ENCODE results near the gene RAB40B. TPM values are rescaled to one million over a fixed set of nuclear protein-coding genes. Genes with fewer than 3 reads are reported as not detected.

RAB40B gene
- total RNA-seq, 2 experiments from 2014 or later, result 1.6 to 2.0 TPM

GRCh38 chr17:82629748-82630147 is 68.8 kb downstream of the RAB40B start:
- peaks cover 7% of the 10 kb centered on the region for H3K4me1 Mint-ChIP-seq (ENCODE audit: low read depth)
- H3K4me1 ChIP-seq (ENCODE audit: insufficient read depth, low read length), result no peaks in the 10 kb centered on the region
- no peaks in the 10 kb centered on the region for H3K9me3 ChIP-seq (ENCODE audit: control insufficient read depth in 1 of 2, insufficient read depth in 1 of 2, low read length in 2 of 2)
- POLR2A ChIA-PET, result no interaction called here
- H3K27me3 Mint-ChIP-seq, result no peaks in the 10 kb centered on the region
- DNase-seq (no peak), ATAC-seq (ENCODE audit: poor library complexity) (no peak)
- H3K36me3 Mint-ChIP-seq (ENCODE audit: low read depth), result peaks cover 69% of the 10 kb centered on the region
- H3K27ac ChIP-seq (ENCODE audit: low read depth in 1 of 2, low read length in 2 of 2), result no peak overlapping the region
- intact Hi-C loops (cut with DNase I, micrococcal nuclease), result no loop called here
- no peaks in the 10 kb centered on the region for H3K9me3 Mint-ChIP-seq
- H3K4me3 Mint-ChIP-seq, result no peak overlapping the region
- H3K27ac Mint-ChIP-seq, result no peak overlapping the region
- H3K36me3 ChIP-seq (ENCODE audit: insufficient read depth, low read length), result peaks cover 61% of the 10 kb centered on the region
- CTCF ChIA-PET, result no interaction called here
- no peak for TF ChIP-seq CTCF (IDR thresholded peaks at IDR 0.05)
- no peaks in the 10 kb centered on the region for H3K27me3 ChIP-seq (ENCODE audit: control insufficient read depth in 1 of 2, insufficient read depth in 2 of 2, low read length in 2 of 2)
- H3K4me3 ChIP-seq (ENCODE audit: low read length), result no peak overlapping the region

- no peak overlapping the region for H3K4me3 Mint-ChIP-seq
- CTCF ChIA-PET, result no interaction called here
- no peak overlapping the region for H3K4me3 ChIP-seq (ENCODE audit: low read length)
- no peaks in the 10 kb centered on the region for H3K9me3 ChIP-seq (ENCODE audit: control insufficient read depth in 1 of 2, insufficient read depth in 1 of 2, low read length in 2 of 2)
- no peak overlapping the region for H3K27ac Mint-ChIP-seq
- no peak for TF ChIP-seq CTCF (IDR thresholded peaks at IDR 0.05)
- no peaks in the 10 kb centered on the region for H3K9me3 Mint-ChIP-seq
- DNase-seq (no peak), ATAC-seq (ENCODE audit: poor library complexity) (no peak)
- POLR2A ChIA-PET, result no interaction called here
- no peaks in the 10 kb centered on the region for H3K4me1 ChIP-seq (ENCODE audit: insufficient read depth, low read length)
- peaks cover 59% of the 10 kb centered on the region for H3K36me3 ChIP-seq (ENCODE audit: insufficient read depth, low read length)
- no peak overlapping the region for H3K27ac ChIP-seq (ENCODE audit: low read depth in 1 of 2, low read length in 2 of 2)
- intact Hi-C loops (cut with DNase I, micrococcal nuclease), result no loop called here
- peaks cover 7% of the 10 kb centered on the region for H3K4me1 Mint-ChIP-seq (ENCODE audit: low read depth)
- H3K36me3 Mint-ChIP-seq (ENCODE audit: low read depth), result peaks cover 72% of the 10 kb centered on the region
- H3K27me3 Mint-ChIP-seq, result no peaks in the 10 kb centered on the region
- no peaks in the 10 kb centered on the region for H3K27me3 ChIP-seq (ENCODE audit: control insufficient read depth in 1 of 2, insufficient read depth in 2 of 2, low read length in 2 of 2)
Observed at GRCh38 chr17:82627405-82627804, 71.1 kb downstream of the RAB40B start.

GRCh38 chr17:82623707-82624106 is 74.8 kb downstream of the RAB40B start:
- no peak overlapping the region for H3K4me3 Mint-ChIP-seq
- Histone ChIP-seq H3K36me3 (ENCODE audit: insufficient read depth, low read length) (peaks cover 71% of the 10 kb centered on the region), H3K4me3 (ENCODE audit: low read length) (no peak overlapping the region), H3K9me3 (ENCODE audit: control insufficient read depth in 1 of 2, insufficient read depth in 1 of 2, low read length in 2 of 2) (no peaks in the 10 kb centered on the region), H3K27me3 (ENCODE audit: control insufficient read depth in 1 of 2, insufficient read depth in 2 of 2, low read length in 2 of 2) (no peaks in the 10 kb centered on the region), H3K27ac (ENCODE audit: low read depth in 1 of 2, low read length in 2 of 2) (no peak overlapping the region), H3K4me1 (ENCODE audit: insufficient read depth, low read length) (no peaks in the 10 kb centered on the region)
- ATAC-seq (ENCODE audit: poor library complexity) (no peak), DNase-seq (no peak)
- POLR2A ChIA-PET, result no interaction called here
- H3K36me3 Mint-ChIP-seq (ENCODE audit: low read depth), result peaks cover 86% of the 10 kb centered on the region
- no peaks in the 10 kb centered on the region for H3K4me1 Mint-ChIP-seq (ENCODE audit: low read depth)
- H3K27me3 Mint-ChIP-seq, result no peaks in the 10 kb centered on the region
- TF ChIP-seq CTCF (IDR thresholded peaks at IDR 0.05), result no peak
- CTCF ChIA-PET, result no interaction called here
- H3K9me3 Mint-ChIP-seq, result no peaks in the 10 kb centered on the region
- intact Hi-C loops (cut with DNase I, micrococcal nuclease), result no loop called here
- H3K27ac Mint-ChIP-seq, result no peak overlapping the region
